GM19238 (cell line): ENCODE data around the gene ZCCHC7.

Experiments used
- DNase-seq: peaks from one replicate; pipeline ENCODE4 v3.0.0; 2011; ENCODE audit warnings: low spot score; ENCODE audit not compliant: insufficient read length

Gene ZCCHC7

GRCh38 chr9:37336150-37336549 is 215.8 kb downstream of the ZCCHC7 start:
- no peak for DNase-seq

GRCh38 chr9:37337301-37337890 is 217.0 kb downstream of the ZCCHC7 start:
- DNase-seq = no peak

- DNase-seq = no peak
Observed at GRCh38 chr9:37338218-37338617, 217.8 kb downstream of the ZCCHC7 start.

- no peak for DNase-seq
Observed at GRCh38 chr9:37339923-37340322, 219.5 kb downstream of the ZCCHC7 start.

- no peak for DNase-seq
Observed at GRCh38 chr9:37340961-37341360, 220.6 kb downstream of the ZCCHC7 start.

GRCh38 chr9:37341704-37342103 is 221.3 kb downstream of the ZCCHC7 start:
- DNase-seq = no peak

- no peak for DNase-seq
Observed at GRCh38 chr9:37342493-37342892, 222.1 kb downstream of the ZCCHC7 start.

GRCh38 chr9:37342895-37343294 is 222.5 kb downstream of the ZCCHC7 start:
- DNase-seq = no peak

- DNase-seq = no peak
Observed at GRCh38 chr9:37343724-37344123, 223.3 kb downstream of the ZCCHC7 start.

GRCh38 chr9:37345038-37345437 is 224.7 kb downstream of the ZCCHC7 start:
- DNase-seq = no peak

GRCh38 chr9:37348917-37349316 is 228.5 kb downstream of the ZCCHC7 start:
- no peak for DNase-seq

GRCh38 chr9:37350486-37351190 is 230.3 kb downstream of the ZCCHC7 start:
- DNase-seq = no peak

- DNase-seq = no peak
Observed at GRCh38 chr9:37353791-37354190, 233.4 kb downstream of the ZCCHC7 start.

GRCh38 chr9:37362430-37362829 is 242.1 kb downstream of the ZCCHC7 start:
- no peak for DNase-seq

- DNase-seq = no peak
Observed at GRCh38 chr9:37363124-37363523, 242.8 kb downstream of the ZCCHC7 start.

GRCh38 chr9:37364136-37364535 is 243.8 kb downstream of the ZCCHC7 start:
- DNase-seq = no peak

GRCh38 chr9:37364751-37365360 is 244.5 kb downstream of the ZCCHC7 start:
- no peak for DNase-seq

GRCh38 chr9:37369671-37370070 is 249.3 kb downstream of the ZCCHC7 start:
- no peak for DNase-seq

GRCh38 chr9:37370282-37370681 is 249.9 kb downstream of the ZCCHC7 start:
- no peak for DNase-seq

GRCh38 chr9:37370968-37371563 is 250.7 kb downstream of the ZCCHC7 start:
- DNase-seq = peak; percentile 48

- no peak for DNase-seq
Observed at GRCh38 chr9:37371565-37372464, 251.4 kb downstream of the ZCCHC7 start.
